Activated CD8-positive, alpha-beta memory T cell treated with anti-CD3 and anti-CD28 coated beads, Interleukin-2, amount 10 ng/mL, durations not matched to agents 7 days and 5 days (primary cell): ENCODE results near the gene EMX1. TPM values are rescaled to one million over a fixed set of nuclear protein-coding genes. Genes with fewer than 3 reads are reported as not detected.

Experiments used
- ATAC-seq: fragments of 150-1000 bp; cut with Tn5 transposase; one replicate; pipeline ENCODE4 v1.10.0; 2021; ENCODE audit warnings: moderate library complexity
- CTCF ChIA-PET: fragments of 350-600 bp; sonication (Branson Sonifier 250); formaldehyde crosslinking; loops from one replicate; lab custom pipeline; 2021; ENCODE audit warnings: antibody characterized with exemption; lab: Charles Lee
- DNase-seq: peaks from one replicate; pipeline ENCODE4 v3.0.0-alpha.2; 2020
- H3K27ac Mint-ChIP-seq: one replicate; pipeline ENCODE4 v1.8.0; 2021; ENCODE audit warnings: mild to moderate bottlenecking, mixed read lengths
- H3K27me3 Mint-ChIP-seq: one replicate; pipeline ENCODE4 v1.8.0; 2021; ENCODE audit warnings: mixed read lengths
- H3K36me3 Mint-ChIP-seq: one replicate; pipeline ENCODE4 v1.8.0; 2021; ENCODE audit warnings: mild to moderate bottlenecking, mixed read lengths
- H3K4me1 Mint-ChIP-seq: one replicate; pipeline ENCODE4 v1.8.0; 2021; ENCODE audit warnings: mixed read lengths
- H3K4me3 Mint-ChIP-seq: one replicate; pipeline ENCODE4 v1.8.0; 2021; ENCODE audit warnings: mild to moderate bottlenecking, moderate library complexity, mixed read lengths
- H3K9me3 Mint-ChIP-seq: one replicate; pipeline ENCODE4 v1.8.0; 2022; ENCODE audit warnings: low read depth, mixed read lengths
- total RNA-seq, 2 experiments: library from RNA; stranded (reverse); gene quantifications; one replicate each; pipeline ENCODE4 v1.2.3, GENCODE V29; 2021

The EMX1 gene
- total RNA-seq = not detected

DNA sequence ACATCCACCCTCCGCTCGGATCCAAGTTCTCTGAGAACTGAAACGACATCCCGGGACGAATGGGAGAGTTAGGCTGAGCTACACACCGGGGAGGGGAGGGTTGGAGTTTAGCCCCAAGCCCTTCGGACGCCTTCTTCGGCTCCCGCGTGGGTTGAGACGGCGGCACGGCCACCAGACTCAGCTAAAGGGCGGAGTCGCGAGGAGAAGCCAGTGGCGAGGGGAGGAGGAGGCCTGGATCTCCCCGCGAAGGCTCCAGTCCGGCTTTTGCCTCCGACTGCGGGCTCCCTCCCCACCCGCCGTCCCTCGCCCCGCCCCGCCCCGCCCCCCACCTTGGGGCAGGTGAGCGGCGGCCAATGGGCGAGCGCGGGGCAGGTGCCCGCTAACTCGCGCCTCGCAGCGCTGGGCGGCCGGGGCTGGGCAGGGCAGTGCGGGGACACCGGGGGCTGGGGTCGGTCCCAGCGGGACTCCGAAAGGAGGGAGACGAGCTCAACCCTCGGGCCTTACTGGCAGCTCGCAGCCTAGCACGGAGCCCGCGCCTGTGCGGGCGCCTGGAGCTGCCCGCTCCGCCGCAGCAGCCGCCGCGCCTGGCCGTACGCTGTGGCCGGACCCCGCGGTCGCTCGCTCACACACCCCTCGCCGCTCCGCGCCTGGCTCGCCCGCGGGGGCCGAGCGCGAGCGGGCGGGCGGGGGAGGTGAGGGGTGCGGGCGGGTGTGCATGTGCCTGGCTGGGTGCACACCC lies at the start of gene EMX1:
EMX1 (plus strand) TSS at position 382 of the 739 bp plus-strand sequence; CDS start at position 716, 334 bp downstream.
- DNase-seq (peak; percentile 42), ATAC-seq (peak; percentile 37)
- no peaks in the 10 kb centered on the region for H3K36me3 Mint-ChIP-seq
- H3K9me3 Mint-ChIP-seq = no peaks in the 10 kb centered on the region
- H3K27me3 Mint-ChIP-seq = peaks cover 83% of the 10 kb centered on the region
- H3K27ac Mint-ChIP-seq = peak within 1 kb of the TSS; percentile 36
- H3K4me3 Mint-ChIP-seq = peak within 1 kb of the TSS; percentile 62
- CTCF ChIA-PET = interaction anchor here (1.0 to 3.4 kb wide), 5 partner anchors 10 to 56 kb away, joined by 3 to 14 read pairs (median 5); partner anchors contain the start of gene SPR
- peaks cover 22% of the 10 kb centered on the region for H3K4me1 Mint-ChIP-seq

DNA sequence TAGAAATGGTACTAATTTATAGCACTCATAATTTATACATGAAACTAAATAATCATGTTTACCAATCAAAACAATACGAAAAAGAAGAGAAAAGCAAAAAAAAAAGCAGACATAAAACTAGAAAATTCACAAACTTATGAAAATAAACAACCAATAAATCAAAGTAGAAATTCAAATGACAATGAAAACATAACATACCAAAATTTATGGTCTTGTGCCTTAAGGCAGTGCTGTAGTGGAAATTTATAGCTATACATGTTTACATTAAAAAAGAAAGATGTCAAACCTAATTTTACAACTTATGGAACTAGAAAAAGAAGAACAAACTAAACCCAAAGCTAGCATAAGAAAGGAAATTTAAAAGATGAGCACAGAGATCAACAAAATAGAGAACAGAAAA lies 46.3 kb upstream of the EMX1 start:
- CTCF ChIA-PET = interaction anchor here (1.1 to 1.2 kb wide), 2 partner anchors 8 to 15 kb away, joined by 3 to 4 read pairs; no protein-coding TSS in a partner anchor
- Mint-ChIP-seq H3K36me3 (no peaks in the 10 kb centered on the region), H3K27me3 (peaks cover 59% of the 10 kb centered on the region), H3K27ac (no peak overlapping the region), H3K4me1 (no peaks in the 10 kb centered on the region), H3K4me3 (no peak overlapping the region), H3K9me3 (no peaks in the 10 kb centered on the region)
- DNase-seq (no peak), ATAC-seq (no peak)

DNA sequence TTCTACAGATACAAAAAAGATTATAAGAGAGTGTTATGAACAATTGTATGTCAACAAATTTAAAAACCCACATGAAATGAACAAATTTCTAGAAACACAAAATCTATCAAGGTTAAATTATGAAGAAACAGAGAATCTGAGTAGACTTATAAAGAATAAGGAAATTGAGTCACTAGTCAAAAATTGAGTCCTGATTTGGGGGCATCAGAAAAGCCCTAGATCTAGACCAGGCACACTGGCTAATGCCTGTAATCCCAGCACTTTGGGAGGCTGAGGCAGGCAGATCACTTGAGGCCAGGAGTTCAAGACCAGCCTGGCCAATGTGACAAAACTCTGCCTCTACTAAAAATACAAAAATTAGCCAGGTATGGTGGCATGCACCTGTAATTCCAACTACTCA lies 45.4 kb upstream of the EMX1 start:
- Mint-ChIP-seq H3K4me1 (no peaks in the 10 kb centered on the region), H3K27ac (no peak overlapping the region), H3K36me3 (no peaks in the 10 kb centered on the region), H3K9me3 (no peaks in the 10 kb centered on the region), H3K4me3 (no peak overlapping the region), H3K27me3 (peaks cover 55% of the 10 kb centered on the region)
- ATAC-seq (no peak), DNase-seq (no peak)
- CTCF ChIA-PET = interaction anchor here (1.1 to 1.2 kb wide), 2 partner anchors 9 to 14 kb away, joined by 3 to 4 read pairs; no protein-coding TSS in a partner anchor

DNA sequence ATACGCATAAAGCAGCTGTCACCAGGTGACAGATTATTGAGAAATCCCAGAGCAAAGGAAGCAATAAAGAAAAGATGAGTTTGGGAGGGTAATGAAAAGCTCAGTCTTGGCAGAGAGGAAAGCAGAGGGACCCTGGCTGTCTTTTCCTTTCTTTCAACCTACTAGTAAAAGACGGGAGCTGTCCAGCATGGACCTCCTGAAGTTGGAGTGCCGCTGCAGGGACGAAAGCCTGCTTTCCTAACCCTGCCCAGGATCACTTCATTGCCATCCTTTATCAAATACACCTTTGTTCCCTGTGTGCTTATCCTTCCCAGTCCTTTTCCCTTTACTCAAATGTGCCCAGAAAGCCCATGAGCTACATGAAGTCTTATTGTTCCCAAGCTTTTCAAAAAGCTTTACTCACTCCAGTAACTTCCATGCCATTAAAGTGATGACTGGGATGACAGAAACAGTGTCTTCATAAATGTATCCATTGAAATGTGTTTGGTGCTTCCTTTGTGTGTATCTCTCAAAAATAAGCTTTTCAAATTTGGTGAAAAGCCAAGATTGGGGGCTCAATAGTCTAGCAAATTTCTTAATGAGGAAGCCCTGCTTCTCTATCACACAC lies 33.9 kb upstream of the EMX1 start:
- DNase-seq = no peak
- Mint-ChIP-seq H3K27ac (no peak overlapping the region), H3K36me3 (no peaks in the 10 kb centered on the region), H3K27me3 (peaks cover 53% of the 10 kb centered on the region), H3K4me1 (peaks cover 6% of the 10 kb centered on the region), H3K9me3 (no peaks in the 10 kb centered on the region), H3K4me3 (no peak overlapping the region)
- CTCF ChIA-PET = interaction anchor here (0.9 to 2.6 kb wide), 6 partner anchors 9 to 407 kb away, joined by 3 to 14 read pairs (median 4); no protein-coding TSS in a partner anchor
- no peak for ATAC-seq

DNA sequence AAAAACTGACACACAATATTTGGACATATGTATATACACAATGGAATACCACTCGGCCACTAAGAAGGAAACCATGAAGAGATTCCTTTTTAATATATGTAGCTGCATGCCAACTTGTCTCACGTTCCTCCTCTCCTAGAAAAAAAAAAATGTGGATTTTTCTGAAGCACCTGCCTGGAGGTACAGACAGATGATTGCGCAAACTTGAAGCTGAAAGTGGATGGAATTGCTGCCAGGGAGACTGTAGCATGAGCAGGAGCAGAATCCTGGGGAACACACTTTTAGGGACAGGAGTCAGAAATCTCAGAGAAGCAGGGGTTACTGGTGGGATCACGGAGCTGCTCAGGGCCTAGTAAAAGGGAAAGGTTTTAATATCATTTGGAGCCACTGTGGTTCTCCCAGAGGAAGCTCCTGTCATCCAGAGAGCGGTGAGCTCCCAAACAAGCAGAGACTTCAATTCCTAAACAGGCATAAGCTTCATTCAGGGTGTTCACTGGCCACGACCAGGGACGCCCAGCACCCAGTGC lies 30.8 kb upstream of the EMX1 start:
- CTCF ChIA-PET = interaction anchor here (0.7 to 10.9 kb wide), 17 partner anchors 9 to 290 kb away, joined by 3 to 306 read pairs (median 6); partner anchors contain the start of gene EMX1
- H3K4me3 Mint-ChIP-seq = peak overlapping the region; percentile 52
- H3K27me3 Mint-ChIP-seq = peaks cover 56% of the 10 kb centered on the region
- H3K4me1 Mint-ChIP-seq = peaks cover 6% of the 10 kb centered on the region
- no peak overlapping the region for H3K27ac Mint-ChIP-seq
- H3K9me3 Mint-ChIP-seq = no peaks in the 10 kb centered on the region
- DNase-seq (no peak), ATAC-seq (no peak)
- no peaks in the 10 kb centered on the region for H3K36me3 Mint-ChIP-seq

DNA sequence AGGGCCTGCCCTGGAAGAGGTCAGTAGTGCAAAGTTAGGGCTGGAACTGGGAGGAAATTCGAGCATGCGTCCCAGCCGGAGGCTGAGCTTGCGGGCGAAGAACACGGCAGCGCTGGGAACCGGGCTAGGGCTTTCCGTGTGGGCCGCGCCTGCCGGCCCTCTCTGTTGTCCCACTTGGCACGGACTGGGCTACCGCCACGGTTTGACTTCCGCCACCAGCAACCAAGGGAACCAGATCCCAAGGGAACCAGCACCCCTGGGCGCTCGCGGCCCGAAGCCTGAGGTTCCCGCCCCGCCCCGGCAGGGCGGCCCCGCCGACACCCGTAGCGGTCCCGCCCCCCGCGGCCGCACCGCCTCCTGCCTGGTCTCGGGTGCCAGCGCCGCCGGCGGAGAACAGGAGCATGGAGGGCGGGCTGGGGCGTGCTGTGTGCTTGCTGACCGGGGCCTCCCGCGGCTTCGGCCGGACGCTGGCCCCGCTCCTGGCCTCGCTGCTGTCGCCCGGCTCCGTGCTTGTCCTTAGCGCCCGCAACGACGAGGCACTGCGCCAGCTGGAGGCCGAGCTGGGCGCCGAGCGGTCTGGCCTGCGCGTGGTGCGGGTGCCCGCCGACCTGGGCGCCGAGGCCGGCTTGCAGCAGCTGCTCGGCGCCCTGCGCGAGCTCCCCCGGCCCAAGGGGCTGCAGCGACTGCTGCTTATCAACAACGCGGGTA lies 30.1 kb upstream of the EMX1 start, which contains the start of gene SPR:
SPR (plus strand) TSS at position 377 of the 708 bp plus-strand sequence; CDS start at position 402, 25 bp downstream.
- CTCF ChIA-PET = interaction anchor here (0.7 to 10.9 kb wide), 32 partner anchors 9 to 325 kb away, joined by 3 to 306 read pairs (median 4); partner anchors contain the start of gene EMX1
- no peak within 1 kb of the TSS for H3K27ac Mint-ChIP-seq
- DNase-seq = peak; percentile 71
- ATAC-seq = peak; percentile 93
- H3K4me1 Mint-ChIP-seq = peaks cover 6% of the 10 kb centered on the region
- H3K27me3 Mint-ChIP-seq = peaks cover 50% of the 10 kb centered on the region
- peak within 1 kb of the TSS; percentile 52 for H3K4me3 Mint-ChIP-seq
- H3K9me3 Mint-ChIP-seq = no peaks in the 10 kb centered on the region
- H3K36me3 Mint-ChIP-seq = no peaks in the 10 kb centered on the region

DNA sequence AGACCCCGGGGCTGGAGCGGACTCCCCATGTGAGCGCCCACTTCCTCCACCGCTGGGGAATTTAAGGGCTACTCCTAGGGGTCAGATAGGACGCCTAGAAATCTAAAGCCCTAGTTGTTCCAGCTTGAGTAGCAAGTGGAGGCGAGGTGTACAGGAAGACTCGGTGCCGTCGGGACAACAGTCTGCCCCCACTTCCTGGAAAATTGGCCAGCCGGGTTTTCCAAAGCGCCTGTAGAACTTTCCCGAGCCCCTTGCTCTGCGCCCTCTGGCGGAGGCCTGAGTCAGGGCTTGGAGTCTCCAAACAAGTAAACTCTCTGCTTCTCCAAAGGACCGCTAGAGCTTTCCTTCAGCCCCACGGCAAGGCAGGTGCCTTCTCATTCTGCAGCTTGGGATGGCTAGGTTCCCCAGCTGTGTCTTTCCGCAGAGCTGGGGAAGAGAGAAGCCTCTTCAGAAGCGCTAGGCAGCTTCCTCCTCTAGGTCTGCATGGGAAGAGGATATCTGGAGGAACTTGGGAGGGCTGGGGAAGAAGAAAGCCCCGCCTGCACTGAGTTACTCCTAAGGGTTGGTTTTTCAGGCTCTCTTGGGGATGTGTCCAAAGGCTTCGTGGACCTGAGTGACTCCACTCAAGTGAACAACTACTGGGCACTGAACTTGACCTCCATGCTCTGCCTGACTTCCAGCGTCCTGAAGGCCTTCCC lies 29.4 kb upstream of the EMX1 start:
- Mint-ChIP-seq H3K27me3 (peaks cover 47% of the 10 kb centered on the region), H3K36me3 (no peaks in the 10 kb centered on the region), H3K27ac (no peak overlapping the region), H3K9me3 (no peaks in the 10 kb centered on the region), H3K4me3 (peak overlapping the region; percentile 50), H3K4me1 (peaks cover 6% of the 10 kb centered on the region)
- DNase-seq = peak; percentile 69
- peak; percentile 52 for ATAC-seq
- CTCF ChIA-PET = interaction anchor here (0.7 to 10.9 kb wide), 31 partner anchors 8 to 325 kb away, joined by 3 to 306 read pairs (median 5); partner anchors contain the start of gene EMX1

DNA sequence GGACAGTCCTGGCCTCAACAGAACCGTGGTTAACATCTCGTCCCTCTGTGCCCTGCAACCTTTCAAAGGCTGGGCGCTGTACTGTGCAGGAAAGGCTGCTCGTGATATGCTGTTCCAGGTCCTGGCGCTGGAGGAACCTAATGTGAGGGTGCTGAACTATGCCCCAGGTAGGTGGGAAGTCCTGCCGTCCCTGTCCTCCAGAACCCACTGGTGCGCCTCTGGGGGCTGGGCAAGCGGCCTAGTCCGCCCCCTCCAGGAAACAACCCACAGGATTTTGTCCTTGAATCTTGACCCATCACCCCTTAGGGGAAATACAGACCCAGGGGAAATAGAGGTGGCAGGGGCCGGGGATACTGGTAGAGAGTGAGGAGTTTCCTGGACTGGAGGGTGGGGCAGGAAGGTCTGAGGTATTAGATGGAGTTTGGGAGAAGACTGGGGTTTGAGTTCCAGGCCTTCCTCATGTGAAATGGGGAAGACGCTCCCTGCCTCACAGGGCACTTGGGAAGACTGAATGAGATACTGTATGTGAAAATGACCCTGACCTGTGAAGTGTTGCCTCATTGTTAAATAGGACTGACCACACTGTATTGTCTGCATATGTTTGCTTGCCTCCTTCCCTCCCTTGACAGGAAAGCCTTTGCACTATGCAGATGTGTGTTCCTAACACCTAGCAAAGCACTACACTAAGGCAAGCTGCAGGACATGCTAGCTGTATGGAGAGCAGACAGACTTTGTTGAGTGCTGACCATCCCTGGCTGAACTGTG lies 28.7 kb upstream of the EMX1 start:
- ATAC-seq = no peak
- no peak overlapping the region for H3K4me3 Mint-ChIP-seq
- peaks cover 6% of the 10 kb centered on the region for H3K4me1 Mint-ChIP-seq
- CTCF ChIA-PET = interaction anchor here (0.8 to 10.9 kb wide), 18 partner anchors 13 to 289 kb away, joined by 3 to 306 read pairs (median 6); no protein-coding TSS in a partner anchor
- H3K27me3 Mint-ChIP-seq = peaks cover 42% of the 10 kb centered on the region
- no peaks in the 10 kb centered on the region for H3K9me3 Mint-ChIP-seq
- DNase-seq = no peak
- H3K27ac Mint-ChIP-seq = no peak overlapping the region
- H3K36me3 Mint-ChIP-seq = no peaks in the 10 kb centered on the region

DNA sequence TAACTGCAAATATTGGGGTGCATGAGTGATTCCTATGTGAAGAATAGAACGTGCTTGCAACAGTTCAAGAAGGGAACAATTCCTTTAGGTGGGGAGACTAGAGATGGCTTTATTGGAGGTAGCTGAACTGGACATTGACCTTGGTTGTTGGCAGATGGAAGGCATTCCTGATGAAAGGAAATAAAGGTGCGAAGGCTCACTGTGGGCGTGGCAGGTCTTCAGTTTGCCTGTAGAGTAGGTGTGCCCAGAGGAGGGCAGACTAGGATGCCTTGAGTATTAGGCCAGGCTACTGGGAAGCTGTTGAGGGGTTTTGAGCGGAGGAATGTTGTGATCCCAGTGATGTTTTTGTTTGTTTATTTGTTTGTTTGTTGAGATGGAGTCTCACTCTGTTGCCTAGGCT lies 27.3 kb upstream of the EMX1 start:
- CTCF ChIA-PET = interaction anchor here (1.3 to 10.9 kb wide), 3 partner anchors 28 to 288 kb away, joined by 3 to 306 read pairs (median 74); no protein-coding TSS in a partner anchor
- peaks cover 36% of the 10 kb centered on the region for H3K27me3 Mint-ChIP-seq
- H3K4me1 Mint-ChIP-seq = peaks cover 6% of the 10 kb centered on the region
- H3K4me3 Mint-ChIP-seq = no peak overlapping the region
- DNase-seq (no peak), ATAC-seq (no peak)
- H3K27ac Mint-ChIP-seq = no peak overlapping the region
- H3K36me3 Mint-ChIP-seq = no peaks in the 10 kb centered on the region
- no peaks in the 10 kb centered on the region for H3K9me3 Mint-ChIP-seq

DNA sequence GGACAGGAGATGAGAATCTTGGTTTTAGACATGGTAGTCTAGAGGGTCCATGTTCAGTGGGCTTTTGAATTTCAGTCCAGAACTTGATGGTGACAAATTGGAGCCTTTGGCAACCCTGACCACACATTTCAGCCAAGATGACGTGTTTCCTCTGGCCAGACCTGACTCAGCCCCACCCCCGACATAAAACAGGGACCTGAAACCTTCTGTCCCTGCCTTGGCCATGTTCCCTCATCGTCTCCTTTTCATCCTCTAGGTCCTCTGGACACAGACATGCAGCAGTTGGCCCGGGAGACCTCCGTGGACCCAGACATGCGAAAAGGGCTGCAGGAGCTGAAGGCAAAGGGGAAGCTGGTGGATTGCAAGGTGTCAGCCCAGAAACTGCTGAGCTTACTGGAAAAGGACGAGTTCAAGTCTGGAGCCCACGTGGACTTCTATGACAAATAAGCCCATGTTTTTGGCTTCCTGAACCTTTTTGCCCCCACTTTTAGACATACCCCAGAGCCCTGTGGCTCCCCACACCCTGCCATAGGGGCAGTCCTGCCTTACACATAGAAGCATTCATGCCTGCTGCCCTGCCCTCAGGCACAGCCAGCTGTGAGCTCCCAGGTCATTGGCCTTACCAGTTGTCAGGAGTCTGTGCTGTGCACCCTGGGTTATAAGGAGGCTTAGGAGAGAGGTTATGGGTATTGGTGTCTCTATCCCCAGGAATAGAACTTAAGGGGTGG lies 26.1 kb upstream of the EMX1 start:
- ATAC-seq = no peak
- Mint-ChIP-seq H3K9me3 (no peaks in the 10 kb centered on the region), H3K36me3 (no peaks in the 10 kb centered on the region), H3K4me1 (peaks cover 10% of the 10 kb centered on the region), H3K27ac (no peak overlapping the region), H3K4me3 (no peak overlapping the region), H3K27me3 (peaks cover 35% of the 10 kb centered on the region)
- no peak for DNase-seq
- CTCF ChIA-PET = interaction anchor here (1.0 to 10.9 kb wide), 9 partner anchors 8 to 287 kb away, joined by 3 to 306 read pairs (median 14); no protein-coding TSS in a partner anchor
